D341Med (cell line): Measurements from ENCODE around the gene VPS52.
"Not testable (repeated sequence)": the region's sequence is repeated elsewhere in the genome, so short reads cannot be mapped to it uniquely, and the experiment has no call there.

Source experiments
- DNase-seq: peaks from one replicate; pipeline ENCODE4 v3.0.0; 2012; ENCODE audit warnings: low spot score

VPS52 gene

GRCh38 chr6:33279257-33279695, 7.6 kb upstream of the VPS52 start:
- no peak for DNase-seq

DNA sequence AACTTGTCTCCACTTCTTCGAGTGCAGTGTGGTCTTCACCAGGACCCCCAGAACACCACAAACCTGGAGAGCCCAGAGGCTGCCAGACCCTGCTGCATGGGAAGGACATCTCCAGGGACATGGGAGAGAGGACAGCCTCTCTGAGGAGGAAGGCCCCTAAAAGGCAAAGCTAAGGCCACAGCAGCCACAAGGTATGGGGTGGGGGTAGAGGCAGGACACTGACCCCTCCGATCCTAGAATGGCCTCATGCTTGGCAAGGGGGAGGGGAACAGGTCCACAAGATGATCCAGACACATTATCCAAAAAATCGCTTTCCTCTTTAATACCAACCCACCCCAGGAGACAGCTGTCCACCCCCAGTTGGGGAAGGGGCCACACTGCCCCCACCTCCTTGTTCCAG, 7.1 kb upstream of the VPS52 start:
- DNase-seq = no peak

- no peak for DNase-seq
Observed at GRCh38 chr6:33278392-33278741, 6.7 kb upstream of the VPS52 start.

- peak; percentile 58 for DNase-seq
Observed at GRCh38 chr6:33277663-33278391, 6.2 kb upstream of the VPS52 start.

DNA sequence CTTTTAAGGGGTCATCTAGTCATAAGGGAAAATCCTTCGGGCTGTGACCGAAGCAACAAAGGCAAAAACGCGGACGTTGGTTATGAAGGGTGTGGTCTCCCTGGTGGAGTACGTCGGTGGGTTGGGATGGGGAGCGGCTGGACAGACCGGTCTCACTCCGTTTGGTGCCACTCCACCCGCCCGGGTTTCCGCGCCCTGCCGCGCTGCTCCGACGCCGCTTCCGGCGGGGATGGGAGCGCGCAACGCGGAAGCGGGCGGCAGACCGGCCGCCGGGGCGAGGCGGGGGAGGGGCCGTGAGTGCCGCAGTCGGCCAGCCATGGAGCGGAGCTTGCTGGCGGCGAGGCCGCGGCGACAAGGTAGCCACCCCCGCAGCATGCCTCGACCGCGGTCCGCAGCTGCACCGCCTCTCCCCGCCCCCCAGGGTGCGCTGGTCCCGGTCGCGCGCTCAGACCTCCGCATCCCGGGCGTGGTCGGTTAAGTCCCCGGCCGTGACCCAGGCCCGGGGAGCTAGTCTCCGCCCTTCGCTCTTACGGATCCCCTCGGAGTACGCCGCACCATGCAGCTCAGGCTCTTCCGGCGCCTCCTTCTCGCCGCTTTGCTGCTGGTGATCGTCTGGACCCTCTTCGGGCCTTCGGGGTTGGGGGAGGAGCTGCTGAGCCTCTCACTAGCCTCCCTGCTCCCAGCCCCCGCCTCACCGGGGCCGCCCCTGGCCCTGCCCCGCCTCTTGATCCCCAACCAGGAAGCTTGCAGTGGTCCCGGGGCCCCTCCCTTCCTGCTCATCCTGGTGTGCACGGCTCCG, 5.4 kb upstream of the VPS52 start, which contains the start of gene B3GALT4:
B3GALT4 (plus strand) TSS at position 260 of the 799 bp plus-strand sequence; CDS start at position 557, 297 bp downstream.
- DNase-seq = peak; percentile 86

DNA sequence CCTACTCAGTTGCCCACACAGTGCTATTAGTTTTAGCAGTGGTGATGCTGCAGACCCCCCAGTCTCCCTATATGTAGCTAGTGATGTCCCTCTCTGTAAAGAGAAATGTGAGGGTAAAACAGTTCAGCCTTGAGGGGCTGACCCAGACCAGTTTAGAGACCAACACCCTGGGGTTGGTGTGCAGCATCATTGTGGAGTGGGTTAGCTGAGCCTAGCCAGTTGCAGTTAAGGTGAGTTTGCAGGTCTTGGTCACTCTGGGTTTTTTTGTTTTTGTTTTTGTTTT, 4.8 kb upstream of the VPS52 start:
- DNase-seq = no peak

DNA sequence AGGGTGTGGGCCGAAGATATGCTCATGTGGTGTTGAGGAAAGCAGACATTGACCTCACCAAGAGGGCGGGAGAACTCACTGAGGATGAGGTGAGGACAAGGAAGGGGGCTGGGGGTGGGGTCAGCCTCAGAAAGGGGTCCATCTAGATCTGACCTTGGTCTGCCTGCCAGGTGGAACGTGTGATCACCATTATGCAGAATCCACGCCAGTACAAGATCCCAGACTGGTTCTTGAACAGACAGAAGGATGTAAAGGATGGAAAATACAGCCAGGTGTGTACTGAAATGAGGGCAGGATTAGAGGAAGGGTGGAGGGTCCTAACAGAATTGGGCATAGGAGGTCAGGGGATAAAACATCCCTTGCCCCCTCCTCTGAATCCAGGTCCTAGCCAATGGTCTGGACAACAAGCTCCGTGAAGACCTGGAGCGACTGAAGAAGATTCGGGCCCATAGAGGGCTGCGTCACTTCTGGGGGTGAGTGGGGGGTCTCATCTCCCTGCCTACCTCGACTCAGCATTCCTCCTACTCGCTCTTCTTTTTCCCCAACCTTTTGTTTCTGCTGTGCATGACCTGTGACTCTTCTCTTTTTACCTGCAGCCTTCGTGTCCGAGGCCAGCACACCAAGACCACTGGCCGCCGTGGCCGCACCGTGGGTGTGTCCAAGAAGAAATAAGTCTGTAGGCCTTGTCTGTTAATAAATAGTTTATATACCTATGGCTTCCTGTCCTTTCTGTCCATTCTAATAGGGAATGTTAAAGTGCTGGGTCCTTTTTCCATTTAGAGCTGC, 4.3 kb upstream of the VPS52 start:
- not testable (repeated sequence) for DNase-seq

GRCh38 chr6:33273924-33274902, 2.5 kb upstream of the VPS52 start:
- no peak for DNase-seq

DNA sequence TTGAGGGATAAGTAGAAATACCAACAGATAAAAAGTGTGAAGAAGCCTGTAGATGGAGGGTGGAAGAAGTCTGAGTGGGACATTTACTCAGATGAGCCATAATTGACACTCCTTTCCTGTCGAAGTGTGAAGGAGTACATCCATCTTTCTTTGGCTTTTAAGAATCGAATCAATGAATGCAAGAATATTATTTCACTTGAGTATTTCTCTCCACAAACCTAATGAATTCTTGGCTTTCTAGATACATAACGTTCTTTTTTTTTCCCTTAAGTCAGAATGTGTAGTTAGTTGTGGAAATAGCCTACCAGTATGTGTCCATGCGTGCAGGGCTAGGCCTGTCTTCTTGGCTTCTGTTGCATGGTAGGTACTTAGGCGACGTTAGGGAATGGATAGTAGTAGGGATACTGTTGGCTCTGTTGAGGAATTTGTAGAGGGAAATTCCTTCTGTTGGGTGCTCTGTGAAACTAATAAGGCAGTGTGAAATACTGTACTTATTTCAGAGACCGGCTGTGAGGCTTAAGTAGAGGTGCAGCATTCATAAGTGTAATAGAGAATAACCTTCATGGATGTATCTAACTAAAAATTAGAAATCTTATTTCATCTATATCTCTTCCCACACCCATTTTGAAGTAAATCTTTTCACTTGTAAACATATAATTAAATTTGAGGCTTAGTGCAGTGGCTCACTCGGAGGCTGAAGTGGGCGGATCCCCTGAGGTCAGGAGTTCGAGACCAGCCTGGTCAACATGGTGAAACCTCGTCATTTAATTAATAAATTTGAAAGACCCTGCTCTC, 1.6 kb upstream of the VPS52 start:
- DNase-seq = no peak

DNA sequence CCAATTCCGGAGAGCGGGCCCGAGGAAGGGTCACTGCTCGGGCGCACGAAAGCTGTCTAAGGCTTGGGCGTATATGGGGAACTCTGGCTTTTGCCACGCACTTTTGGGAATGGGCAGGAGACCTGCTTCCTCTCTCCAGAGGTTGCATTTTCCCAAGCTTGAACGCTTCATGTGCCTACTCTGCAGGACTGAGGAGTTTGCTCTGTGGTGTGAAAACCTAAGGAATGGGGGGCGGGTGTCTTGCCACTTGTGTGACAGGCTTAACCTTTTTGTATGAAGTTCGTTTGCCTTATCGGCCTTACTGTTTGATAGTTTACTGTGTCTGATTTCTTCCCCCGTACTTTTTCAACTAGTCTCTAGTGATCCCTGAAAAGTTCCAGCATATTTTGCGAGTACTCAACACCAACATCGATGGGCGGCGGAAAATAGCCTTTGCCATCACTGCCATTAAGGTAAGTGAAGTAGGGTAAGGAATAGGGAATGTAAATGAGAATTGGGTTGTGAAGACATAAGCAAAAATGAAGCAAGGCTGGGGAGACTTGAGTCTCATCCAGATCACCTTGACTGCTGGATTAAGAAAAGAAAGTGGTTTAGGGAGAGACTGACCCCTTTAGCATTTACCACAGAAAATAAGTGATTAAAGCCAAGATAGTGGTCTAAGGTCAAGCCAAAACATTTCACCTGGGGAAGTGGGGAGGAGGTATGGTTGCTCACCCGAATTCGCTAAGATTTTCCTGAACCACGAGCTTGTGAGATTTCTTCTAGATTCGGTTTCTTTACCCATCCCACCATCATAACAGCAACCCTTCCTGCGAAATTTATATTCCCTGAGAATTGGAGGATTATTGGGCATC, 826 bp upstream of the VPS52 start:
- no peak for DNase-seq

DNA sequence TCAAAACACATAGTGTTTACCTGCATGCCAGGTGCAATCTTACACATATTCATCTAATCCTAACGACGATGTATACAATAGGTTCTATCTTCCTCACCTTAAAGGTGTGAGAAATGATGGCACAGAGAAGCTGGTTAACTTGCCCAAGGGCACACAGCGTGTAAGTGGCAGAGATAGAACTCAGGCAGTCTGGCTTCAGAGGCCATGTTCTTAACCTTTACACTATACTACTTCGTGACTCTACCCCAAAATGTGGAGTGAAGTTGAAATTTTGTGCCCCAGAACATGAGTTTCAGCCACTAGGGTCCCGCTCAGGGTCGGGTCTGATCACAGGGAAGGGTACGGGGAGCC, 584 bp downstream of the VPS52 start:
- no peak for DNase-seq

DNA sequence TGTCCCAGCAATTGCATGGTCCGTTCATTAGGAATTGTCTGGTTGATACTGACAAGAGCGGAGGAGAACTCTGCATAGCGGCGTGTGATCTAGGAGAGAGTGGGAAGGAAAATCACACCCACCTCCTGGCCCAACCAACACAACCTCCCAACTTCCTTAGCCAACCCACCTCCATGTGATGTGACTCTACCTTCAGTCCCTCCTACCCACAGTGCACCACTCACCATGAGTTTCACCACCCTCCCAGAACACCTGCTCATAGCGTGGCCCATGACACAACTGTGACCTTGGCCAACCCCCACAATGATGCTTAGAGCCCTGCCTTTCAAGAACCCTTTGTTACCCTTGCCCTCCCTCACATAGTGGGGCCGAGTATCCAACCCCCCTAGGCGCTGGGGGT, 7.7 kb downstream of the VPS52 start:
- no peak for DNase-seq

GRCh38 chr6:33262490-33262889, 9.2 kb downstream of the VPS52 start:
- not testable (repeated sequence) for DNase-seq

DNA sequence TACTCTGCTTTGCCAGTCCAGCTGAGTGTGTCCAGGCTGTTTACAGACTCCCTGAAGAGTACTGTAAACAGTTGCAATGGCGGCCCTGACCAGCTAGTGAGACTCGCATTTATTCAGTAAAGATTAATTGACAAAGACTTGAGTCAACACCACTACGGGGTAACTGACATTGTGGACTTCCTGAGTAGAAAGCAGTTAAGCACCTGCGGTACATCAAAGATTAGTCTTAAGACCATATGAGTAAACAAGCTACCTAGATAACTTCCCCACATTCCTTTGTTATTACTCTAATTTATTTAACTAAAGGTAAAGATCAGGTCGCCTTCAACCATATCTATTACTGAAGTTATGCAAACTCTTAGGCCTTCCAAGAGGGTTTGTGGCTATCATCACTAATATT, 12.6 kb downstream of the VPS52 start:
- DNase-seq = no peak

DNA sequence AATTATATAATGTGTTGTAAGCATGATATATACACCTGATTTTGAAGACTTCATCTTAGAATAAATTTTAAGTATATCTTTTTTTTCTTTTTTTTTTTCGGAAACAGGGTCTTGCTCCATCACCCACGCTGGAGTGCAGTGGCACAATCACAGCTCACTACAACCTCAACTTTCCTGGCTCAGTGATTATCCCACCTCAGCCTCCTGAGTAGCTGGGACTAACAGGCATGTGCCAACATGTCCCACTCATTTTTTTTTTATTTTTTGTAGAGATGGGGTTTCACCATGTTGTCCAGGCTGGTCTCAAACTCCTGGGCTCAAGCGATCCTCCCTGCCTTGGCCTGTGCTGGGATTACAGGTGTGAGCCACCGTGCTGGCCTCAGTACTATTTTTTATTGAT, 17.1 kb downstream of the VPS52 start:
- DNase-seq = no peak

- DNase-seq = no peak
Observed at GRCh38 chr6:33252759-33253158, 18.9 kb downstream of the VPS52 start.

GRCh38 chr6:33251395-33252012, 20.2 kb downstream of the VPS52 start:
- no peak for DNase-seq

DNA sequence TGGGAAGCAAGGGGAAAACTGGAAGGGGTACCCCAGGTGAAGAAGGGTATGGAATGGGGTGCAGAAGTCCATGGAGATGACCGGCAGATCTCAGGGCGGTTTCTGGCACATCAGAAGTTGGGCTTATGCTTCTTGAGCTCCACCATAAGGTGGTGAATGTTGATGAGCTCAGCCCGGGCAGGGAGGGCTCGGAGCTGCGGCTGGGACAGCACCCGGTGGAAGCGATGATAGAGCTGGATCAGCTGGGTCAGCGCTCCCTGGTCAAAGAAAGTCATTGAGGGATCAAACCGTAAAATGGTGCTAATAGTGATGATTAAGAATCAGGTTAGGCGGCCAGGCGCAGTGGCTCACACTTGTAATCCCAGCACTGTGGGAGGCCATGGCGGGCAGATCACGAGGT, 20.9 kb downstream of the VPS52 start:
- DNase-seq = no peak
